ENCODE data around the gene RPS26.
"Not testable (repeated sequence)": the region's sequence is repeated elsewhere in the genome, so short reads cannot be mapped to it uniquely, and the experiment has no call there.

The RPS26 gene

DNA sequence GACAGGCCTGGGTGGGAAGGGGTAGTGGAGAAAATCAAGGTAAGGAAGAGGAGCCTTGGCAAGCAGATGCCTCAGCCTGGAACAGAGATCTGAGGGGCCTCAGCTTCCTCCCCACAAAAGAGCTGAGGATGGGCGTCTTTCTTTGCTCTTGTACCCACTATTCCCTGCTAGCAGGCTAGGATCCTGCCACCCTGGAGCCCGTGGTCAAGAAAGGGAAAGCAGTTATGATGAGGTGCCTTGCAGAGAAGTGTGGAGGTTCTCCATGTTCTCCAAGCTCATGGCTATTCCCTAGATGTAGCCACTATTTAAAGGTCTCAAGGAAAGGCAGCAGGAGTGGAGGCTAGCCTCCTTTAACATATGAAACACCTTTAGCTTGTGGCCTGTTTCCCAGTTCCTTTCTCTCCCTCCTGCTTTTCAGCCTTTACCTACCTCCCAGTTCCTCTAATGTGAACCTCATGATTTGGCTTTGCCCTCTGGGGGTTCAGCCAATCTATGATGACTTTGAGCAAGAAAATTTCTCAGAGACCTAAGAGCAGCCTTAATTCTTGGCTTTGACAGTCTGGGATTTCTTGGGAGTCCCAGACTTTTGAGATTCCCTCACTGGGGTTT lies 19.7 kb upstream of the RPS26 start:
- DNase-seq = no peak

DNA sequence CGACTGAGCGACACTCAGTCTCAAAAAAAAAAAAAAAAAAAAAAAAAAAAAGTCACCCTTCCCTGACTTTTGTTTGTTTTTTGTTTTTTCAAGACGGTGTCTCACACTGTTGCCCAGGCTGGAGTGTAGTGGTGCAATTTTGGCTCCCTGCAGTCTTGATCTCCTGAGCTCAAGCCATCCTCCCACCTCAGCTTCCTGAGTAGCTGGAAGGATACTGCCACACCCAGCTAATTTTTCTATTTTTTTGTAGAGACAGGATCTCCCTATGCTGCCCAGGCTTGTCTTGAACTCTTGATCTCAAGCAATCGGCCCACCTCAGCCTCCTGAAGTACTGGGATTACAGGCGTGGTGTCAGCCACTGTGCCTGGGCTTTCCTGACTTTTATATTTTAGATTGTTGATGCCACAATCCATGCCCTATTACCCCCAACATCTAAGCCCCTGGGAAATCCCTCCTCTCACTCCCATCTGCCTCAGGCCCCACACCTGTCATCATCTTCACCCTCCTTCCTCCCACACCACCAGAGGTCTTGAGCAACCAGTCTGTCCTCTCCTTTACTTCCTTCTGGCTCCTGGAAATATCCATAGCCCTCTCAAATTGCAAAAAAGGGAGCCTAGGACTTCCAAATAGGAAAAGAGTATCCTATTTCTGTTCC lies 13.1 kb upstream of the RPS26 start:
- no peak for DNase-seq

DNA sequence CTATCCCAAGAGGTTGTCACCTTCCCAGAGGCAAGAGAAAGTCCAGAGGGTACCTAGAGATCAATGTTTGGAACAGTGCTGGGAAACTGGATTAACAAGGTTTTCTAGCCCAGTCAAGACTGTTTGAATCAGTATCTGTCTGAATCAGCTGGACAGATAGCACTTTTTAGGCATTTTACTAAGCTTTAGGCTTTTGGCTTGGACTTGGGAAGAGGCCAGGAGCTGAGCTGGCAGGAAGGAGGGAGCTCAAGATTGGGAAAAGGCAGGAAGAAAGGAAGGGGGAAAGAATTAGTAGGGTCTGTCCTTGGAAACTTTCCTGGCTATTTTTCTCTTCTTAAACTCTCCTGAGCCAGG lies 12.6 kb upstream of the RPS26 start:
- DNase-seq = no peak

GRCh38 chr12:56029666-56030293 lies 11.9 kb upstream of the RPS26 start:
- DNase-seq = no peak

- no peak for DNase-seq
These were observed 9.7 kb upstream of the RPS26 start for GRCh38 chr12:56031987-56032386.

DNA sequence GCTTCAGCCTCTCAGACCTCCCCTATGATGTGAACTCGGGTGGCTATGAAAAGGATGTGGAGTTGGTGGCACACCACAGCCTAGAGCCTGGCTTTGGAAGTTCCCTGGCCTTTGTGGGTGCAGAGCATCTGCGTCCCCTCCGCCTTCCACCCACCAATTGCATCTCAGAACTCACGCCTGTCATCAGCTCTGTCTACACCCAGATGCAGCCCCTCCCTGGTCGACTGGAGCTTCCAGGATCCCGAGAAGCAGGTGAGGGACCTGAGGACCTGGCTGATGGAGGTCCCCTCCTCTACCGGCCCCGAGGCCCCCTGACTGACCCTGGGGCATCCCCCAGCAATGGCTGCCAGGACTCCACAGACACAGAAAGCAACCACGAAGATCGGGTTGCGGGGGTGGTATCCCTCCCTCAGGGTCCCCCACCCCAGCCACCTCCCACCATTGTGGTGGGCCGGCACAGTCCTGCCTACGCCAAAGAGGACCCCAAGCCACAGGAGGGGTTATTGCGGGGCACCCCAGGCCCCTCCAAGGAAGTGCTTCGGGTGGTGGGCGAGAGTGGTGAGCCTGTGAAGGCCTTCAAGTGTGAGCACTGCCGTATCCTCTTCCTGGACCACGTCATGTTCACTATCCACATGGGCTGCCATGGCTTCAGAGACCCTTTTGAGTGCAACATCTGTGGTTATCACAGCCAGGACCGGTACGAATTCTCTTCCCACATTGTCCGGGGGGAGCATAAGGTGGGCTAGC lies 7.0 kb upstream of the RPS26 start:
- DNase-seq = no peak

GRCh38 chr12:56037161-56037560 lies 4.6 kb upstream of the RPS26 start:
- DNase-seq = no peak

GRCh38 chr12:56038022-56038655 lies 3.6 kb upstream of the RPS26 start:
- no peak for DNase-seq

GRCh38 chr12:56040151-56040550 lies 1.6 kb upstream of the RPS26 start:
- no peak for DNase-seq

- no peak for DNase-seq
These were observed 661 bp upstream of the RPS26 start for GRCh38 chr12:56040963-56041551.

GRCh38 chr12:56042430-56042813 lies 704 bp downstream of the RPS26 start:
- not testable (repeated sequence) for DNase-seq

DNA sequence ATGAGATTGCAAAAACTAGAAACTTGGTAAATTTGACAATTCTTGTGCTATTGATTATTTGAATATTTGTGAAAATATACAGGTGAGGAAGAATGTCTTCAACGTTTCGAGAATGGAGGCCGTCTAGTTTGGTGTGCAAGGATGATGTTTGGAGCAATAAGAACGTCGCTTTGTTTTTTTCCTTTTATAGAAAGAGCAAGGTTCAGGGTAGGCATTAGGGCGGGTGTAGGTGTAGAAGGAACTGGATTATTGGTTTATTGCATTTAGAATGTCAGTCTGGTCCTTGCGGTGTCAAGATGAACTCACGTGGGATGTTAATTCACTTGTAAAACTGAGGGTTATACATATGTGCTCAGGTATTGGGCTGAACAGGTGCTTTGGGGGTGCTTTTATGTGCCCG lies 1.1 kb downstream of the RPS26 start:
- DNase-seq = no peak

GRCh38 chr12:56046027-56046780 lies 4.5 kb downstream of the RPS26 start:
- DNase-seq = no peak

DNA sequence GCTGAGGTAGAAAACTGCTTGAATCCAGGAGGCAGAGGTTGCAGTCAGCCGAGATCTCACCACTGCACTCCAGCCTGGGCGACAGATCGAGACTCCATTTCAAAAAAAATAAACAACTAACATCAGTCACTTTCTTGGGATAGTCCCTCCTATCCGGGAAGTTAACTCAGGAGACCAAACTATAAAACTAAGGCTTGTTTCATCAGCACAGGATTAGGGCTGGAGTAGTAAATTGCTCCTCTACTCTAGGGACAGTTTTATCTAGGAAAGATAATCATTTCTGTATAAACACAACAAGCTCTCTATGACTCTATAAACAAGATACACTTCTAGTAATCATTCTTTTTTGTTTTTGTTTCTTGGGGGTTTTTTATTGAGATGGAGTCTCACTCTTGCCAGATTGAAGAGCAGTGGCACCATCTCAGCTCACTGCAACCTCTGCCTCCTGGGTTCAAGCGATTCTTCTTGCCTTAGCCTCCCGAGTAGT lies 11.7 kb downstream of the RPS26 start:
- DNase-seq = no peak

- not testable (repeated sequence) for DNase-seq
These were observed 18.2 kb downstream of the RPS26 start for GRCh38 chr12:56059964-56060363.

- no peak for DNase-seq
These were observed 20.3 kb downstream of the RPS26 start for GRCh38 chr12:56061982-56062381.

DNA sequence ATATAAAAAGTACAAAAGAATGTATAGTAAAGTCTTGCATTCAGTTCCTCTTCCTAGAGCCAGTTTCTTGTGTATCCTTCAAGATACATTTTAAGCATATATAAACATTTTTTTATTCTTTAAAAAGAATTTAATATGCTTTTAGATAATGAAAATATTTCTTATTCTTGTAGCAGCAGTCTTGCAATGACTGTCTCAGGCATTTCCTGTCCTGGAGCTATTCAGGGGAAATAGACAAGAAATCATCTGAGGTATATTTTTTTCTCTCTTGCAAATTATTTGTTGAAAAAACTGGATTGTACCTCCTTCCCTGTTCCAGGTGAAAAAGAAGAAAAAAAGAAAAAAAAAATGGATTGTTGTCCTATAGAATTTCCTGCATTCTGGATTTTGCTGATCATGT lies 21.3 kb downstream of the RPS26 start:
- no peak for DNase-seq

DNA sequence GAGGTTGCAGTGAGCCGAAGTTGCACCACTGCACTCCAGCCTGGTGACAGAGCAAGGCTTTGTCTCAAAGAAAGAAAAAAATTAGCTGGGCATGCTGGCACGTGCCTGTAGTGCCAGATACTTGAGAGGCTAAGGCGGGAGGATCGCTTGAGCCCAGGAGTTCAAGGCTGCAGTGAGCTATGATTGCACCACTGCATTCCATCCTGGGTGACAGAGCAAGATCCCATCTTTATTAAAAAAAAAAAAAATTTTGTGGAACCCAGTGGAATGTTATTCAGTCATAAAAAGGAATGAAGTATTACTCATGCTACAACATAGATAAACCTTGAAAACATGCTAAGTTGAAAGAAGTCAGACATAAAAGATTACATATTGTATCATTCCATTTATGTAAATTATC lies 29.9 kb downstream of the RPS26 start:
- no peak for DNase-seq

GRCh38 chr12:56074396-56074795 lies 32.7 kb downstream of the RPS26 start:
- DNase-seq = no peak

- not testable (repeated sequence) for DNase-seq
These were observed 36.2 kb downstream of the RPS26 start for GRCh38 chr12:56077966-56078365.

GRCh38 chr12:56078427-56078826 lies 36.7 kb downstream of the RPS26 start:
- DNase-seq = no peak

Measured in activated CD4-positive, alpha-beta T cell treated with anti-CD3 and anti-CD28 coated beads for 1 hour (primary cell).